HG03025 (cell line): Measurements from ENCODE around the gene IL32.

ENCODE experiments used
- ATAC-seq: cut with Tn5 transposase; IDR thresholded peaks from one replicate; pipeline ENCODE4 v1.9.1; 2021; ENCODE audit warnings: mild to moderate bottlenecking, moderate library complexity; ENCODE audit not compliant: unreplicated experiment, low FRiP score

Gene IL32

DNA sequence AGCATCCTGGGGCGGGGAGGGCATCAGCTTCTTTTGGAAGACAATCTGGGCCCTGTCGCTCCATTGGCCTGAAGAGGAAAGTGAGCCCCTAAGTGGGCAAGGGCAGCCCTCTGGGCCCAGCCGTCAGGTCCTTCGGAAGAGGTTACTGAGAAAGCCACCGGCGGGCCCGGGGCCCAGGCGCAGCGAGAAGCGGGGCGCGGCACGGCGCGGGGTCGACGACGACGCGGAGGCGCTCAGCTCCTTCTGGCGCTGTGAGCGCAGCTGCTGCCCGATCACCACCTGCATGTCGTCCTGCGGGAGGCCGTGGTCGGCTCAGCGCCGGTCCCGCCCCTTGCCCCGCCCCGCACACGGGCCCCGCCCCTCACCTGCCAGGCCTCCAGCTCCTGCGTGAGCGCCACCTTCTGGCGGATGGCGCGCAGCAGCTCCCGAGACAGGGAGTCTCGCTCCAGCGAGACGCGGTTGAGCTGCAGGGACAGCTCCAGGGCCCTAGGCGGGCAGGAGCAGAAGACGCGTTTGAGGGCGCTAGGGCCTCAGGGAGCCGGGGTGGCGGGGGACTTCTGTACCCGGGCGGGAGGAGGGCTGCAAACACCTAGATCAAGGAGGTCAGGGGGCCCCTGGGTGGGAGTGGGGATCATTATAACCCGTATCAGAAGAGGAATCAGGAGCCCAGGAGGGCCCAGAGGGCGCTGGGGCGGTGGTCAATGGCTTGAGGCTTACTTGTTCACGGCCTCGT lies 37.3 kb upstream of the IL32 start:
- no peak for ATAC-seq

DNA sequence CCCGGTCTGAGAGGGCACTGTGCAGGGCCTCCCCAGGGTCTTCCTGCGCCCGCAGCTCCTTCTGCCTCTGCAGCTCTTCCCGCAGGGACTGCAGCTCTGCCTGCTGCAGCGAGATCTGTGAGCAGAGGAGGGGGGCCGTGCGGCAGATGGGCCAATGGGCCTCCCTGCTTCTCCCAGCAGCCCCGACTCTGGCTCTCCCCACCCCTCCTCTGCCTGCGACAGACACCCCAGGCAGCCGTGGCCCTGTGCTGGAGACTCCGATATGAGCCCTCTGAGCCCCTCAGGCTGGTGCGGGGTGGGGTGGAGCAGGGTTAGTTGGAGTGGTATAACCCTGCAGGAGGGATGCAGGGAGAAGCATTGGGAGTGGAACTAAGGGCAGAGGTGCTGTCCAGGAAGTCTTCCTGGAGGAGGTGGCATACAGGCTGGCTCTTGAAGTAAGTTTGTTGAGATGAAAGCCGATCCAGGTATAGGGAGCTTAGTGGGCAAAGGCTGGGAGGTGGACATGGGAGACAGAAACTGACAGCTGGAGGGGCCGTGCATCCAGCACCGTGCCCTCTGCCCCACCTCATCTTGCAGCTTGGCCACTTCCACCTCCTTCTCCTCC lies 36.6 kb upstream of the IL32 start:
- no peak for ATAC-seq

GRCh38 chr16:3029491-3030221 lies 35.8 kb upstream of the IL32 start:
- ATAC-seq = no peak

DNA sequence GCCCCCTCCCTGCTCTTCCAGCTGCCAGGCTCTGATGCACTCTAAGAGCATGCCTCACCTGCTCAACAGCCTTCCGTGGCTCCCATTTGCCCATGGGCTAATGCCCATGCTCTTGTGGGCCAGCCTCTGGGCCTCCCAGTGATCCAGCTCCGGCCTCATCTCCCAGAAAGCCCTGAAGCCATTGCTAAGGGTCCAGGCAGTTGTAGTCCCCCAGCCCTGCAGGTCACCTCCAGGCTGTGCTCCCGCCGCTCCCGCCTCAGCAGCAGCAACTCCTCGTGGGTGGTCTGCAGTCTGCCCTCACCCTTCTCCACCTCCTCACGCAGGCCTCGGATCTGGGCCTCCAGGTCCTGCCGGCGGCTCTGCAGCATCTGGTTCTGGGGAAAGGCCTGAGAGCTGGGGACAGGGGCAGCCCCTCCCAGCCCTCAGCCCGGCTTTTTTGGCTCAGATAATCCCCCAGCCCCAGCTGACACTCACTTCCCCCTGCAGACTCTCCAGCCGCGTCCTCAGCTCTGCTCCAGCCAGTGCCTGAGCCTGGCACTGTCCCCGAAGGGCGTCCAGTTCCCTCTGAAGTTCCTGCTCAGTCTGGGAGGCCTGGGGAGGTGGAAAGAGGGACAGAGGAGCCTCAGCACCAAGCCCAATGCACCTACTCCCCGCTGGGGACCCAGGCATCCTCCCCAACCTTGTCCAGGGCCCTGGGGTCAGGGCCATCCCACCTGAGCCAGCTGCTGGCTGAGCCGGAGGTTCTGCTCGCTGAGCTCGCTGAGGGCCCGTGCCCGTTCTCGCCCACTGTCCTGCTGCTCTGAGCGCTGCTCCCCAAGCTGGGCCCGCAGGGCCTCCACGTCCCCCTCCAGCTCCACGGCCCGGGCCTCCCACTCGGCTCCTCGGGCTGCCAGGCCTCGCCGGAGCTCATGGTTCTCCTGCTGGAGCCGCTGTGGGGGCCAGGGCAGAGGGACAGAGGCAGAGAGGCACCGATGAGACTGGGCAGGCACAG lies 34.9 kb upstream of the IL32 start:
- no peak for ATAC-seq

DNA sequence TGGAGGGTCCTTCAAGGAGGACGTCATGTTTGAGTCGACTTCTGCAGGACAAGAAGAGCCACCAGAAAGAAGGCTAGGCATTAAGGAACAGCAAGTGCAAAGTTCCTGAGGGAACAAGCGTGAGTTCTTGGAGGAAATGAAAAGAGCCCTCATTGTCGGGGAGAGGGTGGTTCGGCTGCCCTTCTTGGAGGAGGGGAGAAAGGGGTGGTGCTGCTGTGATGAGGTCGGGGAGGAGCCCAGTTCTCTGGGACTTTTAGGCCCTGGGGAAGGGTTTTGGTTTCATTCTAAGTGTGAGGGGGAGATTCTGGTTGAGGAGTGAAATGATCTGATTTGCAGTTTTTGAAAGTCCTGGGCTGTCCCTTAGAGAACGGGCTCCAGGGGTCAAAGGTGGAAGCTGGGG lies 32.8 kb upstream of the IL32 start:
- no peak for ATAC-seq

DNA sequence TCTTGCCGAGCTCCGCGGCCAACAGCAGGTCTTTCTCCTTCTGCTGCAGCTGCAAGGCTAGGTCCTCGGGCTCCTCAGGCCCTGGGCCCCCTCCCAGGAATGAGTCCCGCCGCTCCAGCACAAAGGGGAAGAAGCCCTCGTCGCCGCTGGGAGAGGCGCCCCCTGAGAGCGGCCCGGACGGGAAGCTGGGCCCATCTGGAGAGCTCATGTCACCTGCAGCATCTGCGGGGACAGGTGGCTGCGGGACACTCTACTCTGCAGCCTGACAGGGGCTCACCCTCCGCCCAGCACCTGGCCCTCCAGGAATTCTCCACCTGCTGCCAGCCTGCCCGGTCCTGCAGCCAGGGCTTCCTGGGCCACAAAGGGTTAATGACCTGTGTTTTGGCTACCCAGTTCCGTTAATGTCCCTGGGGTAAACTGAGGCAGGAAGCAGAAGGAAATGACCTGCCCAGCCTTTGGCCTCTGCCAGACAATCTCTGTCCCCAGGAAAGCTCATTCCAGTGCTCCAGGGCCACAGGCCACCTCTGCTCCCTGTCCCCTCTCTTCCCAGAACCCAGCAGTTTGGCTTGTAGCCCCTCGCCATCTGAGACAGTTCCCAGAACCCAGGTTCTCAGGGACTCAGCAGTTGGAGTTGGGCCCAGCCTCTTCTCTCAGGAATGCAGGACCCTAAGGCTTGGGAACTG lies 30.0 kb upstream of the IL32 start:
- no peak for ATAC-seq

GRCh38 chr16:3035972-3036725 lies 29.3 kb upstream of the IL32 start:
- no peak for ATAC-seq

GRCh38 chr16:3036726-3037315 lies 28.6 kb upstream of the IL32 start, which contains the start of gene BICDL2:
Gene BICDL2 (minus strand): TSS chr16:3036944. CDS start chr16:3035496, 1,448 bp downstream.
- ATAC-seq = no peak

DNA sequence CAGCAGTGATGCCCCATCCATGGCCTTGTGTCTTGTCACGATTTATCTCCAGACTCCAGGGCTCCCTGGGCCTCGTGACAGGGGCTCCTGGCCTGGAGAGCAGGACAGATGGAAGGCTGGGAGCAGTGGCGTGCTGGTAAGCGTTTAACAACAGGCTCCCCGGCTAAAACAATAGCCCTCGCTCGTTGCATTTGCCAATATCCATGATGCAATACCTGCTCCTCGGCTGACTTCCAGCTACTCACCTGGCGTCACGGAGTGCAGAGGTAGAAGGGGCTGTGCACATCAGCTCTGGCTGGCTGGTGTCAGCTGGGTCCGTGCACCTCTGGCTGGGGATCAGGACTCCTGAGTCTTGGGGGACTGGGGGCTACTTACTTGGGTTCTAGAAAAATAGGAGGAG lies 27.2 kb upstream of the IL32 start:
- no peak for ATAC-seq

DNA sequence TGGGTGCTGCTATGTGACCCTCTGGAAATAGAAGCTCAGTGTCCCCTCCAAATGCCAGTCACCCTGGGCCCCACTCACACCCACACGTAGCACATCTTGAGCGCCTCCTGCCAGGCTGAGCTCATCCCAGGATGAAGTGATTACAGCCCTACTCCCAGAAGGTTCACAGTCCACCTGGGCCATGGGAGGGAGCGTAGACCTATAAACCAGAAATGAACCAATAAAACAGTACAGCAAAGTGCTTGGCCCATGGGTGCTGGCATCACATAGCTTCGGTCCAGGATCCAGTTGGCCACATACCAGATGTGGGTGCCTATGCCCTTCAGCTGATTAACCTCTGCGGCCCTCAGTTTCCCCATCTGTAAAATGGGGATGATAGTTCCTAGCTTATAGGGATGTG lies 26.5 kb upstream of the IL32 start:
- no peak for ATAC-seq

GRCh38 chr16:3042376-3042775 lies 23.1 kb upstream of the IL32 start:
- no peak for ATAC-seq

- no peak for ATAC-seq
Observed at GRCh38 chr16:3044708-3045107, 20.7 kb upstream of the IL32 start.

DNA sequence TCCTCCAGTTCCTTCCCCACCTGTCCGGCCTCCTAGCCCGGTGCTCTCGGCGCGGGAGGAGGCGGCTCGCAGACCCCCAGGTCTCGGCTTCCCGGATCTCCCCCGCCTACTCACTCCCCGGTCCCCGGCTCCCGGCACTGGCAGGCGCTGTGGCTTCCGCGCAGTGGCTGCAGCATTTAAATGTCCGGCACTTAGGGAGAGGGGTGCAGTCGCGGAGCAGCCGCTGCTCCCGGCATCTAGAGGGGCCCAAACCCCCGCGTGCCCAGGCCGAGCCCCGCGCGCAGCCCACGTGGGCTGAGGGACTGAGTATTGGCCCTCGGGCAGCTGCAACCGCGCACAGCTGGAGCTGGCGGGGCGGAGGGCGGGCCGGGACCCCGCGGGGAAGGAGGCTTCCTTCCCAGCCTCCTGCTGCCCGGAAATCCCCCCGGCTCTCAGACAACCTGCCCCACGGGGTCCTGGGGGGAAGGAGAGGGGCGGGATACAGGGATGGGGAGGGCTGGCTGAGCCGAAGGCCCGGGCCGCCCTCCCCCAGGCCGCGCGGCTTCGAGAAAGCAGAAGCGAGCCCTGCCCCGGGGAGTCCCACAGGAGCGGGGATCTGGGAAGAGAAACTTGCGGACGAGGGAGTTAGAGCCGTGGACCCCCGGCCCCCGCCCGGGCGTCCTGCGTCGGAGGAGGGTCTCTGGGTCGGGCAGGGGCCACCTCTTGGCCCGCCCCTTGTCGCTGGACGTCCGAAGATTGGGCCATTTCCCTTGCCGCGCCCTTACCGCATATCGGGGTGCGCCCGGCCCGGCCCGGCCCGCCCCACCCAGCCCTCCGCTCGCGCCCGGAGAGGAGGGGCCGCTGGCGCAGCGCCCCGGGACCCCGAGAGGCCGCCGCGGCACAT lies 19.4 kb upstream of the IL32 start, which contains the start of gene MMP25:
MMP25 (plus strand) TSS at position 804 of the 883 bp plus-strand sequence. CDS start 357 bp downstream, outside the sequence.
- ATAC-seq = no peak

- no peak for ATAC-seq
Observed at GRCh38 chr16:3046641-3047386, 18.6 kb upstream of the IL32 start.

GRCh38 chr16:3047387-3047720 lies 18.1 kb upstream of the IL32 start:
- no peak for ATAC-seq

GRCh38 chr16:3049921-3050481 lies 15.4 kb upstream of the IL32 start:
- no peak for ATAC-seq

GRCh38 chr16:3050487-3050886 lies 15.0 kb upstream of the IL32 start:
- ATAC-seq = no peak
